Upper lobe of left lung (tissue), 6 donors: Measurements from ENCODE around the gene CIB4. TPM values are rescaled to one million over a fixed set of nuclear protein-coding genes. Genes with fewer than 3 reads are reported as not detected.

ENCODE experiments used
- ATAC-seq, 2 donors: fragments of 200-7000 bp; cut with Tn5 transposase; one replicate each; pipeline ENCODE4 v1.9.1; 2022; ENCODE audit warnings: mild to moderate bottlenecking in 2 of 2, moderate library complexity in 2 of 2; ENCODE audit not compliant: low FRiP score in 2 of 2
- DNase-seq, 2 donors: peaks; one replicate each; pipeline ENCODE4 v3.0.0-alpha.2; 2019 to 2020
- H3K27ac ChIP-seq, 4 donors: fragments of 200-600 bp; sonication (generic); one replicate each; pipeline ENCODE4 v1.5.1; 2016 to 2019
- H3K27me3 ChIP-seq, 4 donors: fragments of 200-600 bp; sonication (generic); one replicate each; pipeline ENCODE4 v1.5.1; 2017 to 2019
- H3K36me3 ChIP-seq, 4 donors: fragments of 200-600 bp; sonication (generic); one replicate each; pipeline ENCODE4 v1.5.1; 2016 to 2019
- H3K4me1 ChIP-seq, 4 donors: fragments of 200-600 bp; sonication (generic); one replicate each; pipeline ENCODE4 v1.5.1; 2018 to 2019
- H3K4me3 ChIP-seq, 4 donors: fragments of 200-600 bp; sonication (generic); one replicate each; pipeline ENCODE4 v1.5.1; 2017 to 2019; ENCODE audit warnings: mild to moderate bottlenecking in 2 of 4, moderate library complexity in 1 of 4
- H3K9me3 ChIP-seq, 4 donors: fragments of 200-600 bp; sonication (generic); one replicate each; pipeline ENCODE4 v1.5.1; 2018 to 2019
- CTCF ChIP-seq, 6 experiments: fragments of 450-650 bp in 4 of 6; fragments of 200-600 bp in 2 of 6; sonication (generic) in 2 of 6; IDR thresholded peaks; one replicate each; pipeline ENCODE4 v1.5.1; 2016 to 2019; ENCODE audit warnings: antibody characterized with exemption in 6 of 6
- EP300 ChIP-seq, 4 donors: sonication (generic); formaldehyde crosslinking; IDR thresholded peaks; one replicate each; pipeline ENCODE4 v1.5.1; 2017; ENCODE audit warnings: antibody characterized with exemption in 4 of 4, control low read depth in 2 of 4
- POLR2A ChIP-seq, 4 donors: fragments of 450-650 bp; IDR thresholded peaks; one replicate each; pipeline ENCODE4 v1.5.1; 2016 to 2017; ENCODE audit warnings: antibody characterized with exemption in 4 of 4, mild to moderate bottlenecking in 2 of 4
- POLR2AphosphoS5 ChIP-seq, 2 donors: sonication (generic); formaldehyde crosslinking; IDR thresholded peaks; one replicate each; pipeline ENCODE4 v1.5.1; 2017; ENCODE audit warnings: antibody characterized with exemption in 2 of 2
- WGBS, 2 donors: methylation state at CpG; one replicate each; pipeline ENCODE4 v1.1.5; 2017 to 2018; 5-methylcytosine and 5-hydroxymethylcytosine counted together
- total RNA-seq, 6 donors: library from RNA; depleted of rRNA in 4 of 6; stranded (reverse); fragments of >200 nt in 4 of 6; gene quantifications; one replicate each; pipeline versions ENCODE4 v1.1.0 to v1.2.1, GENCODE V29; 2016 to 2021
- donor health status: DM: no; HTN: no; CAD: no; lungs with moderate emphysema.
- donor health status: DM: no; HTN: yes; CAD: no; lungs with severe emphysema.

CIB4 gene
- total RNA-seq, 6 donors from 2014 or later = not detected

- Histone ChIP-seq H3K27ac (no peak overlapping the region), H3K36me3 (no peaks in the 10 kb centered on the region), H3K4me1 (no peaks in the 10 kb centered on the region), H3K27me3 (no peaks in the 10 kb centered on the region), H3K9me3 (no peaks in the 10 kb centered on the region), H3K4me3 (no peak overlapping the region)
- 70 to 84% methylated on average over 15 of the region's 15 CpGs for WGBS, 2 donors
- ATAC-seq (no peak), DNase-seq (no peak)
- no peak for TF ChIP-seq EP300 (IDR thresholded peaks at IDR 0.05)
- TF ChIP-seq POLR2AphosphoS5 (IDR thresholded peaks at IDR 0.05) = no peak
- no peak for TF ChIP-seq POLR2A (IDR thresholded peaks at IDR 0.05)
- TF ChIP-seq CTCF (IDR thresholded peaks at IDR 0.05) = no peak
Observed at GRCh38 chr2:26542676-26543505, 98.3 kb downstream of the CIB4 start.

GRCh38 chr2:26542194-26542455 is 99.0 kb downstream of the CIB4 start:
- 68 to 77% methylated on average over 5 of the region's 5 CpGs for WGBS, 2 donors
- Histone ChIP-seq H3K4me1 (no peaks in the 10 kb centered on the region), H3K4me3 (no peak overlapping the region), H3K27me3 (no peaks in the 10 kb centered on the region), H3K9me3 (no peaks in the 10 kb centered on the region), H3K36me3 (no peaks in the 10 kb centered on the region), H3K27ac (no peak overlapping the region)
- DNase-seq = no peak
- ATAC-seq = no peak
- TF ChIP-seq POLR2AphosphoS5 (IDR thresholded peaks at IDR 0.05) (no peak), EP300 (IDR thresholded peaks at IDR 0.05) (no peak), POLR2A (IDR thresholded peaks at IDR 0.05) (no peak), CTCF (IDR thresholded peaks at IDR 0.05) (no peak)

GRCh38 chr2:26541401-26542193 is 99.6 kb downstream of the CIB4 start:
- TF ChIP-seq POLR2AphosphoS5 (IDR thresholded peaks at IDR 0.05) (no peak), CTCF (IDR thresholded peaks at IDR 0.05) (no peak), POLR2A (IDR thresholded peaks at IDR 0.05) (no peak), EP300 (IDR thresholded peaks at IDR 0.05) (no peak)
- H3K9me3 ChIP-seq = no peaks in the 10 kb centered on the region
- H3K36me3 ChIP-seq = no peaks in the 10 kb centered on the region
- H3K4me1 ChIP-seq = no peaks in the 10 kb centered on the region
- DNase-seq (no peak), ATAC-seq (no peak)
- no peak overlapping the region for H3K4me3 ChIP-seq
- WGBS, 2 donors = 62 to 66% methylated on average over 6 of the region's 6 CpGs
- no peaks in the 10 kb centered on the region for H3K27me3 ChIP-seq
- no peak overlapping the region for H3K27ac ChIP-seq

GRCh38 chr2:26540961-26541360 is 100.2 kb downstream of the CIB4 start:
- Histone ChIP-seq H3K27ac (no peak overlapping the region), H3K9me3 (no peaks in the 10 kb centered on the region), H3K4me3 (no peak overlapping the region), H3K4me1 (no peaks in the 10 kb centered on the region), H3K27me3 (no peaks in the 10 kb centered on the region), H3K36me3 (no peaks in the 10 kb centered on the region)
- ATAC-seq = no peak
- DNase-seq = no peak
- WGBS, 2 donors = 20 to 55% methylated on average over 6 of the region's 6 CpGs
- TF ChIP-seq POLR2A (IDR thresholded peaks at IDR 0.05) = no peak
- no peak for TF ChIP-seq EP300 (IDR thresholded peaks at IDR 0.05)
- no peak for TF ChIP-seq POLR2AphosphoS5 (IDR thresholded peaks at IDR 0.05)
- TF ChIP-seq CTCF (IDR thresholded peaks at IDR 0.05) = no peak
